Skin epidermis (tissue), 12 donors: Measurements from ENCODE around the gene ITGB6.
"Not testable (repeated sequence)": the region's sequence is repeated elsewhere in the genome, so short reads cannot be mapped to it uniquely, and the experiment has no call there.

Experiments
- H3K27ac ChIP-seq, 21 experiments: fragments of 200-600 bp; sonication (generic) in 11 of 21; one replicate each; pipeline ENCODE4 v1.5.0; 2020; ENCODE audit warnings: mild to moderate bottlenecking in 3 of 21, inconsistent platforms in 2 of 21, moderate library complexity in 2 of 21
- H3K4me3 ChIP-seq, 7 experiments: fragments of 200-600 bp; sonication (generic) in 2 of 7; one replicate each; pipeline ENCODE4 v1.5.0; 2020; ENCODE audit warnings: inconsistent platforms in 2 of 7, mild to moderate bottlenecking in 2 of 7, moderate library complexity in 1 of 7

ITGB6 gene

DNA sequence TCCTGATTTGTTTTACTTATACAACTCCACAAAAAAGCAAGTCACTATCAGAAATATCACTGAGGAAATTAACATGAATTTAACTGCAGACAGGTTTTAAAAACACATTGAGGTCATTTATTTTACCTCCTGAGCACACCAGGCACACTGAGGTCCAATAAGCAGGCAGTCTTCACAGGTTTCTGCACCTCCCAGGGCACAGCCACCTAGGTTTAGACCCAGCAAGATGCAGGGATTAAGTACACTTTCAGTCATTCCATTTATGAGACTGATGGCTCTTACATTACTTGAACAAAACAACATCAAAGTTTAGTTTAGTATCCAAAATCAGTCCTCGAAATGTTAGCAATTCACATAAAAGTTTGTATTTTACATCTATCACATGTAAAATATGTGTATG lies 1.0 kb downstream of the ITGB6 start:
- Histone ChIP-seq H3K27ac (peak overlapping the region in 3 of 21 experiments; percentile 54 to 60 (median 56)), H3K4me3 (peak overlapping the region in 4 of 7 experiments; percentile 10 to 27 (median 22))

DNA sequence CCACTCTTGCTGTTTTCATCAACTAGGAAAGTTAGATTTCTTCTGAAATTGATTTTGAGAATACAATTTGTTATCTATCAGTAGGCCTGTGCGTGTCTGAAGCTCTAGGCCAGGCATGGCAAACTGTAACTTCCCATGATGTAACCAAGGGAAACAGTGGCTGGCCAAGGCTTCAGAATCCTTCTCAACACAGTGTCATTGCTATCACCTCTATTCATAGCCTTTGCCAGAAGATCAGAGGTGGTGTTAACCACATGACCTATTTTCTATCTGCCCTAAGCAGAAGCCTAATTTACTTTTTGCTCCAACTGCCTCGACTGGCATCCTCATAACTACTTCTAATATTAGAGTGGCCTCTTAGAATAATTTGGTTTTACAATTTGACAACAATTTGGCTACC lies 2.5 kb downstream of the ITGB6 start:
- no peak overlapping the region for H3K27ac ChIP-seq
- peak overlapping the region in 1 of 7 experiments; percentile 27 for H3K4me3 ChIP-seq

DNA sequence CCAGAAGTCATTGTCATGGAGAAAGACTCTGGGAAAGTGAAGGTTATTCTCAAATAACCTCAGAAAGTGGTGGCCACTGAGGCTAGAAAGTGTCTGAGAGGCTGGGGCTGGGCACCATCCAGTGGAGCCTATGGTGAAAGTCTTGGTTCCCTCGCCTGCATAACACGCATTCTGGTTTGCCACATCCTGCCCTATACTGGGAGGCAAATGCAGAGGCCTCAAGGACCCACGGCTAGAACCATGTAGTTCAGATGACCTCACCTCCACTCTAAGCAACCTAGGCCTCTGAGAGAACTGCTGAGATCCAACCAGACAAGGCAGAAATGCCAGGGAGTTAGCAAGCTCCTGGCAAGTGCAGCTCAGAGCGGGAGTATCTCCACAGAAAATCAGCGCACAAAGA lies 5.1 kb downstream of the ITGB6 start:
- Histone ChIP-seq H3K27ac (no peak overlapping the region), H3K4me3 (no peak overlapping the region)

DNA sequence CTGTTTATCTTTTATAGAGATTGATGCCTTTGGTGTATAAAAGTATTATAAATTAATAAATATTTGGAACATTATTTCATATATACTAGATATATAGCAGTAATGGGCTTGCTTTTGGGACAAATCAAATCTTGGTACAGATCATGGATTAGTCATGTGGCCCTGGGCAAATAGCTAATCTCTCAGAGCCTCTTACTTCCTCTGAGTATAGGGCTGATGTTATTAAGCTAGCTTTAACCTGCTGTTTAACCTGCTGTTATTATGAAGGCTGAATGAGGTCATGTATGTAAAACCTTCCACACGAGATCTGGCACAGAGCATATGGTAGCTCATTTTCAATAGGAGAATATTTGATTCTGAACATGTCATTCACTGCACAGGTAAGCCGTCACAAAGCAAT lies 5.7 kb downstream of the ITGB6 start:
- H3K27ac ChIP-seq, result no peak overlapping the region
- no peak overlapping the region for H3K4me3 ChIP-seq

DNA sequence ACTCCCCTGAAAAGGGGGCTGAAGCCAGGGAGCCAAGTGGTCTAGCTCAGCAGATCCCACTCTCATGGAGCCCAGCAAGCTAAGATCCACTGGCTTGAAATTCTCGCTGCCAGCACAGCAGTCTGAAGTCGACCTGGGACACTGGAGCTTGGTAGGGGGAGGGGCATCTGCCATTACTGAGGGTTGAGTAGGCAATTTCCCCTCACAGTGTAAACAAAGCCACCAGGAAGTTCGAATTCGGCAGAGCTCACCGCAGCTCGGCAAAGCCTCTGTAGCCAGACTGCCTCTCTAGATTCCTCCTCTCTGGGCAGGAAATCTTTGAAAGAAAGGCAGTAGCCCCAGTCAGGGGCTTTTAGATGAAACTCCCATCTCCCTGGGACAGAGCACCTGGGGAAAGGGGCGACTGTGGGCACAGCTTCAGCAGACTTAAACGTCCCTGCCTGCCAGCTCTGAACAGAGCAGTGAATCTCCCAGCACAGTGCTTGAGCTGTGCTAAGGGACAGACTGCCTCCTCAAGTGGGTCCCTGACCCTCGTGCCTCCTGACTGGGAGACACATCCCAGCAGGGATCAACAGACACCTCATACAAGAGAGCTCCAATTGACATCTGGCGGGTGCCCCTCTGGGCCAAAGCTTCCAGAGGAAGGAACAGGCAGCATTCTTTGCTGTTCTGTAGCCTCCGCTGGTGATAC lies 18.8 kb downstream of the ITGB6 start:
- H3K27ac ChIP-seq, H3K4me3 ChIP-seq: not testable (repeated sequence)

DNA sequence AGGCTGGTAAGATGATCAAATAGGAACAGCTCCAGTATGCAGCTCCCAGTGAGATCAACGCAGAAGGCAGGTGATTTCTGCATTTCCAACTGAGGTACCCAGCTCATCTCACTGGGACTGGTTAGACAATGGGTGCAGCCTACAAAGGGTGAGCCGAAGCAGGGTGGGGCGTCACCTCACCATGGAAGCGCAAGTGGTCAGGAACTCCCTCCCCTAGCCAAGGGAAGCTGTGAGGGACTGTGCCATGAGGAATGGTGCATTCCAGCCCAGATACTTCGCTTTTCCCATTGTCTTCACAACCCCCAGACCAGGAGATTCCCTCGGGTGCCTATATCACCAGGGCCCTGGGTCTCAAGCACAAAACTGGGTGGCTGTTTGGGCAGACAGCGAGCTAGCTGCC lies 19.4 kb downstream of the ITGB6 start:
- not testable (repeated sequence) for H3K27ac ChIP-seq, H3K4me3 ChIP-seq

DNA sequence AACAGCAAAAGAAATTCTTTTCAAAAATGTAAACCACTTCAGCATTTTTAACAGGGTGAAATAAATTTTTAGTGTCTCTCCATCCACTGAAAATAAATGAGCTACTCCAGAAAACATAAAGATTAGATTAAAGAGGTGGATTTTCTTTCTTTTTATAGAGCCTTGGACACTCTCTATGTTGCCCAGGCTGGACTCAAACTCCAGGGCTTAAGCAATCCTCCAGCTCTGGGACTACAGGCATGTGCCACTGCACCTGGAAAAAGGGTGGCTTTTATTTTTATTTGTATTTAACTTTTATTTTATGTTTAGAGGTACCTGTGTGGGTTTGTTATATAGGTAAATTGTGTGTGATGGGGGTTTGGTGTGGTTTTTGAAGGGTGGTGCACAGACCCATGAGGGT lies 19.9 kb downstream of the ITGB6 start:
- H3K4me3 ChIP-seq, result no peak overlapping the region
- no peak overlapping the region for H3K27ac ChIP-seq

DNA sequence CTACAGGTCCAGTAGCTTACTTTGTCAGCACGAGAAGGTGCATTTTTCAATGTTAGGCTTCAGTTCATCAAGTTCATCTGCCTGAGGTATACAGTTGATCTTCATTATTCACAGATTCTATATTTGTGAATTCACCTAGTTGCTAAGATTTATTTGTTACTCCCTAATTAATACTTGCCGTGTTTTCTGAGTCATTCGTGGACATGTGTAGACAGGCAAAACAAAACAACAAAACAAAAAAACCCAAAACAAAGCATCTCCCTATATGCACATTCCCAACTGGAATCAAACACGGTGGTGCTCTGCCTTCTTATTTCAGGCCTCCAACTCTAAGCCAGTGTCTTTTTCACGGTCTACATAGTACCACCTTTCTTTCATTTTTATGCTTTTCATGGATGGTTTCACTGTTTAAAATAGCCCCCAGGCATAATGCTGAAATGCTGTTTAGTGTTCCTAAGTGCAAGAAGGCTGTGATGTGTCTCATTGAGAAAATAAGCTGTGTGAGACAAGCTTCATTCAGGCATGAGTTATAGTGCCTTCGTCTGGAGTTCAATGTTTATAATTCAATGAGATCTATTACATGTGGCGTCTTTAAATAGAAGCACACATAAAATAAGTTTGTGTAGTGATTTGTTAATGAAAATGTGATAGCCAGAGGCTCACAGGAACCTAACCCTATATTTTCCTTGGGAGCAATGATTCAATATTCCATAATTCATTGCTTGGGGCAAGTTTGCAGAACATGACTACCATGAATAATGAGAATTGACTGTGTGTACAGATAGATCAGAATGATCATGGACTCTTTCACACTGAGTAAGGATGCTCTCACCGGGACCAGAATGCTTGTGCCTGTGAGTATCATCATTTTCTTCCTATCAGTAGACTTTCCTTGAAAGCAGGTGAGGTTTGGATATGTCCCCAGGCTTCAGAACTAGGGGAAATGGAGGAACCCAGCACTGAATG lies 24.6 kb downstream of the ITGB6 start:
- H3K27ac ChIP-seq, result no peak overlapping the region
- no peak overlapping the region for H3K4me3 ChIP-seq

DNA sequence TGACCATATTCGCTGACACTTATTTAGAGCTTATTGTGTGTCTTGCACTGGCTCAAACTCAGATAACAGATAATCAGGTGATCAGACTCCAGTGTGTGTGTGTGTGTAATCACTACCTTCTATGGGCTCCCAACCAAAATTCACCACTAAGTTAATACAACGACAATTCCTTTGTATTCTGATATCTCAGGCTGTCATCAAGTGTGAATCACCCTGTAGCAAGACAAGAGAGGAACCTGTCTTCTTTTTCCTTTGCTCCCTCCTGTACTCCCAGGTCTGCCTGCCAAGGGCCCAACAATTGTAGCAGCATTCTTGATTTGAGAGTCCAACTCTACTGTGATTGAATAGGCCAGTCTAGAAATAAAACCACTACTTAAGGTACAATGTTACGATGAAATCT lies 25.8 kb downstream of the ITGB6 start:
- H3K4me3 ChIP-seq, result no peak overlapping the region
- H3K27ac ChIP-seq, result no peak overlapping the region

DNA sequence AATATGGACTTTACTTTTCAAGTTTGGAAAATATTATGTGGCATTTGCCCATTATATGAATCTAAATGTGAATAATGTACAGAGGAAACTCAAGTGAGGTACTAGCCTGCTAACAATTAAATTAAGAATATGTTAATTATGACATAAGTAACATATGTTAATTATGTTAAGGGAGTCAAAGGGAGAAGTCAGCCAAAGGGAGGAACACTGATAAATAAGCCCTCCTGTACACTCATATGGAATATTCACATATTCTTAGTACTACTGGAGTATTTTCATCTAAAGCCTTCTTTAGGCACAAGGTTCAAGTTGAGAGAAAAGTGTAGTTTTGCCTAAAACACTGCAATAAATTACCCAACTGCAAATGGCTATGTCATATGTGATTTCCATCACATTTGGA lies 30.1 kb downstream of the ITGB6 start:
- H3K4me3 ChIP-seq, result no peak overlapping the region
- no peak overlapping the region for H3K27ac ChIP-seq

DNA sequence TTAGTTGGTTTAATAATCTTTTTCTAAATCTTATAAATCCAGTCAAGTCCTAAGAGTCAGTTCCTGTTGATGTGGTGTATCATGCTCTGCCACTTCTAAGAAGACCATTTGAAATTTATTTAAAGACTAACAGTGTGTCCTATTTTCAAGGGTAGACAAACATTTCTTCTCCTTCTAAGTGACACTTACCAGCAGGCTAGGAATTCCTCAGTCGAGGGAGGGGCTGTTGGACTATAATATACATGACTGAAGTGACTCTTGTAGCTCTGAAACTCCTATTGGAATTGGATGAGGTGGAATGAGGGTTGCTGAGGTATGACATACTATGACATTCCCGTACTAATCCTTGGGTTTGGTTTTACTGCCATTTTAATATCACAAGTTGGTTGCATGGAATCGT lies 30.6 kb downstream of the ITGB6 start:
- no peak overlapping the region for H3K4me3 ChIP-seq

DNA sequence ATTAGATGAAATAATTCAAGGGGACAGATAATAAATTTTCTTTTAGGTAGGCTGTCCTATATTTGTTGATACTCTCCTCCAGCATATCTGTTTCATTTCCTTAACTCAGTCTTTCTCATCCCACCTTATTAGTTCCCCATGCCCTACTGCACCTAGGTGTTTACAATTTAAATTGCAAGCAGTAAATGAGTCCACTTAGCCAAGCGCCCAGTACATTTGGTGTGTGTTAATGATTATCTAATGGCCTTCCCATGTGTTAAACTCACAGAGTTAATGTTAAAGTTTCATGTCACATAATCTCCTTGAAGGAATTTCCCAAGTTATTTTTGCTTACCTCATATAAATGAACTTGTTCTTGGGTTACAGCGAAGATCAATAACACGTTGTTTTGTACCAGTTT lies 31.2 kb downstream of the ITGB6 start:
- Histone ChIP-seq H3K4me3 (no peak overlapping the region), H3K27ac (no peak overlapping the region)

More for the DNA sequence above, 30.6 kb downstream of the ITGB6 start:
- H3K27ac ChIP-seq, result no peak overlapping the region

DNA sequence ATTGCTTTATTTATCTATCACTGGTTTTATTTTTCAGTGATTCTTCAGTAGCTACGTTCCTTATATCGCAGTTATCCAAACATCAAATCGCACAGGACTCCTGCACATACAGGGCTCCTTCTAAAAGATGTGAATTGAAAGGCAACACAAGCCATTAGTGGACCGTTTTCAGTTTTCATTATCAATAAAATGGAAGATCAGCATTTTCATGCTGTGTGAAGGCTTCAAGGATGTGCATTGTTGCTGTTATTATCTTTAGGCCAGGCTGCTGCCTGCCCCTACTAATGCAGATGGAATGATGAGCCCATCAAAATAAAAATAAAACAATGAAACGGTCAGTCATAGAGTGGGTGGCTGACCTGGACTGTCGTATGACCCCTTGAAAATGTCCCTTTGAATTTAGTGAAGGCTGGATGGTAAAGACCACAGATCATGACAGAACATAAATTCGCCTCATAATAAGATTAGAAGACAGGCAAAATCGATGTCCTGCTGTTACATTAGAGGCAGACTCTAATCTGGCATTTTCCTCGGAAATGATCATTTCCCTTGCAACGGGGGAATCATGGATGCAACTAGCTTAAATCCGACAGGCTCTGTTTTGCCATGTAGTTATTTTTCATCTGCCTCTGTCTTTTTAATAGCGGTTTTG lies 32.9 kb downstream of the ITGB6 start:
- H3K4me3 ChIP-seq, result no peak overlapping the region
- H3K27ac ChIP-seq, result no peak overlapping the region

DNA sequence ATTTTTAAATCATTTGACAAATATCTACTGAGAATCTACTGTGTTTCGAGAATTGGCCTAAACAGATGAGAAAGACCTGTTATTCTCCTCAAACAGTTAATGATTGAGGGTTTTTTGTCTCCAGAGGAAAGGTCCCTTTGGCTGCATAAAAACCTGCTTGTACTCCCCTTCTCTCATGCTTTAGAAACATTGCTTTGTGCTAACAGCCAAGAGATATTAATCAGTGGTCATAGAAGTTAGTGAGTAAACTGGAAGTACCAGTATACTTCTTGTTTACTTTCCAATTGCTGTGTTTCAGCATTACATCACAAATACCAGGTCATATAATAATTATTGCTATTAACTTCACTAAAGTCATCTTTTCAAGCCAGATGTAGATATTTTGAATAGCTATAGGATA lies 34.1 kb downstream of the ITGB6 start:
- Histone ChIP-seq H3K4me3 (no peak overlapping the region), H3K27ac (no peak overlapping the region)

DNA sequence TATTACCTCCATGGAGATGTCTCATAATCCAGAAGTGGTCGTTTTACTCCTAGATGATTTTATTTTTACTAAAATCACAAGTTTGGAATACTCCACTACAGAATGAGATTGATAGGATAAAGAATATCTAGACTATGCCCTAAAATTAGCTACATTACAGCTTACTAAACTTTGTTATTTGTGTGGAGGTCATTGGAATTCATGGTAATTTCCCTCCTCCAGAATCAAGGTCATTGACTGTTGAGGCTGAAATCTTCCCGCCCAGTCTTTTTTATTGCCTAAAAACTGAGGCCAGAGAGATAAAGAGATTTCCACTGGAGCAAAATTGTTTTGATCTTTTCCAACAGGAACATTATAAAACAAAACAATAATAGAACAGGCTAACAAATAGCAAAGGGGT lies 35.0 kb downstream of the ITGB6 start:
- Histone ChIP-seq H3K4me3 (no peak overlapping the region), H3K27ac (no peak overlapping the region)

DNA sequence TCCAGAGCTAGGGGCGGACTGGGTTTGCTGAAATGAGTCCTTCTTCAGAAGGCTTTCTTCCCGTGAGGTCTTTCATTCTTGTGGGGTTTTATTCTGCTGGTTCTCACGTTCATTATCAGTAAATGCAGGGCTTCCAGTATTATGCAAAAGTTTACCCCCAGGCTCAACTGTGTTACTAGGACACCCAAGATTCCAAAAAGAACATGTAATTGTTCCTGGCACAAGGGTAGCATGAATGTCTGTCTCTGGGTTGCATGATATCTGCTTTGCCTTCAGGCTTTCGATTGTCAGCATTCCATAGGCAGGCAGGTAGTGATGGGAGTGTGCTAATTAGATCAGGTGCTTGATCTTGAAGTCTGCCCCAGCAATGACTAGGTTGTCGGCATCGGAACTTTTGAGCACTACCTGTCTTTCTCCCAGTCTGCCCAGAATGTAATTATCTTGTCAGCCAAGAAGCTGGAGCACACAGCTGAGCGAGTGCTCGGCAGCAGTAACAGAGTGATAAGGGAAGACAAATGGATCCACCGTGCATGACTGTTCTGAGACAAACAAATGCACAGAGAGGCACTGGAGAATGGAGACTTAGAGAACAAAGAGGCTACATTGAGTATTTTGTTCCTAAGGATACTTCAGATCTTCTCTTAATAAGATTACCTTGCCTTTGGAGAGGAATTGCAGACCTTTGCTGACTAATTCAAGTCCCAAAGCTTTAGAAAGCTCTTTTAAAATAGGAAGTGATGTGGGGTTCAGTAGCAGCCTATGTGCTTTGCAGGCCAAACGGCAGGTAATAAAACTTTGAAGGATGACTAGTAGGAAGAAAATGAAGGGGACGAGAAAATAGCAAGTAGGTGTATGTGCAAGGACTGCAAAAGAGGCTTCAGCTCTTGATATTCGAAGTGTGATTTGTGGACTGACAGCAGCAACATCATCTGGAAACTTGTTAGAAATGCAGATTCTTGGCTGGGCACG lies 41.9 kb downstream of the ITGB6 start:
- Histone ChIP-seq H3K27ac (peak overlapping the region in 2 of 21 experiments; percentile 51 to 57), H3K4me3 (no peak overlapping the region)

DNA sequence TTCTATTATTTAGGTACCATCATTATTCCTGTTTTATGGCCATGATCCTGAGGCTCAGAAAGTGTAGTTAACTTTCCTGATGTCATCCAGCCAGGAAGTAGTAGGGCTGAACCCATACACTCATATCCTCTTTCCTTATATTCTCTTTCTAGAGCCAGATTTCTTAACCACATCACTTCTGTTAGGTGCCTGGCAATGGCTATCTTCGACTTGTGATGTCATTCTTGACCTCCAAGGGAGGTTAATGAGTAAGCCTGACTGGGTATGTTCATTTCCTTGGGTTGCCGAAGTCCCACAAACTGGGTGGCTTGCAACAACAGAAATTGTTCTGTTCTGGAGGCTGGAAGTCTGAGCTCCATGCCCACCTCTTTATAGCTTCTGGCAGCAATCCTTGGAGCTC lies 43.4 kb downstream of the ITGB6 start:
- H3K4me3 ChIP-seq, result no peak overlapping the region

DNA sequence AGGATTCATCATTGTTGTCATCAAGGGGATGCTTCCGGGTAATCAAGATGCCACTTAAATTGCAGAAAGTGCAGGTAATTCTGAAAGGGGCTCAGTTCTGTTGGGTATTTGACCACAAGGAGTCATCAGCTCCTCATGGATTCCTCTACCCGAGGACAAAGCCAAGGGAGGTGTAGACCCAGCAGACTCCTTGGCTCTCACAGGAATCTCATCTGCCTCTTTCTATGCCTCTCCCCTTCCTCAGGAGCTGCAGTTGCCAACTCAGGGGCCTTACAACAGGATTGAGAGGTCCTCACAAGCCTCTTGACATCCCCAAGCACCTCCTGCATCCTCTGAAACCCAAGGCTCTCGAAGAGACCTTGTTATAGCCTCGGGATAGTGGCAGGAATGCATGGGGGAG lies 44.0 kb downstream of the ITGB6 start:
- no peak overlapping the region for H3K4me3 ChIP-seq
- H3K27ac ChIP-seq, result no peak overlapping the region

More for the DNA sequence above, 43.4 kb downstream of the ITGB6 start:
- peak overlapping the region in 1 of 21 experiments; percentile 67 for H3K27ac ChIP-seq

DNA sequence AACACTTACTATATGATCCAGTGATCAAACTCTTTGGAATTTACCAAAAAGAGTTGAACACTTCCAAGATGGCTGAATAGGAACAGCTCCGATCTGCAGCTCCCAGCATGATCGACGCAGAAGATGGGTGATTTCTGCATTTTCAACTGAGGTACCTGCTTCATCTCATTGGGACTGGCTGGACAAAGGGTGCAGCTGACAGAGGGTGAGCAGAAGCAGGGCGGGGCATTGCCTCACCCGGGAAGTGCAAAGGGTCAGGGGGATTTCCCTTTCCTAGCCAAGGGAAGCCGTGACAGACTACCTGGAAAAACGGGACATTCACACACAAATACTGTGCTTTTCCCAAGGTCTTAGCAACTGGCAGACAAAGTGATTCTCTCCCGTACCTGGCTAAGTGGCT lies 51.7 kb downstream of the ITGB6 start:
- H3K4me3 ChIP-seq, result not testable (repeated sequence)
- H3K27ac ChIP-seq, result peak overlapping the region in 1 of 21 experiments; percentile 31
